NCI-H524 treated with DMSO at 0.1 percent for 48 hours (cell line): ENCODE data around the gene CUEDC1.

Experiments used
- DNase-seq: peaks from one replicate; lab custom pipeline; 2025; lab: John Stamatoyannopoulos, UW

Gene CUEDC1, protein sequence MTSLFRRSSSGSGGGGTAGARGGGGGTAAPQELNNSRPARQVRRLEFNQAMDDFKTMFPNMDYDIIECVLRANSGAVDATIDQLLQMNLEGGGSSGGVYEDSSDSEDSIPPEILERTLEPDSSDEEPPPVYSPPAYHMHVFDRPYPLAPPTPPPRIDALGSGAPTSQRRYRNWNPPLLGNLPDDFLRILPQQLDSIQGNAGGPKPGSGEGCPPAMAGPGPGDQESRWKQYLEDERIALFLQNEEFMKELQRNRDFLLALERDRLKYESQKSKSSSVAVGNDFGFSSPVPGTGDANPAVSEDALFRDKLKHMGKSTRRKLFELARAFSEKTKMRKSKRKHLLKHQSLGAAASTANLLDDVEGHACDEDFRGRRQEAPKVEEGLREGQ

DNA sequence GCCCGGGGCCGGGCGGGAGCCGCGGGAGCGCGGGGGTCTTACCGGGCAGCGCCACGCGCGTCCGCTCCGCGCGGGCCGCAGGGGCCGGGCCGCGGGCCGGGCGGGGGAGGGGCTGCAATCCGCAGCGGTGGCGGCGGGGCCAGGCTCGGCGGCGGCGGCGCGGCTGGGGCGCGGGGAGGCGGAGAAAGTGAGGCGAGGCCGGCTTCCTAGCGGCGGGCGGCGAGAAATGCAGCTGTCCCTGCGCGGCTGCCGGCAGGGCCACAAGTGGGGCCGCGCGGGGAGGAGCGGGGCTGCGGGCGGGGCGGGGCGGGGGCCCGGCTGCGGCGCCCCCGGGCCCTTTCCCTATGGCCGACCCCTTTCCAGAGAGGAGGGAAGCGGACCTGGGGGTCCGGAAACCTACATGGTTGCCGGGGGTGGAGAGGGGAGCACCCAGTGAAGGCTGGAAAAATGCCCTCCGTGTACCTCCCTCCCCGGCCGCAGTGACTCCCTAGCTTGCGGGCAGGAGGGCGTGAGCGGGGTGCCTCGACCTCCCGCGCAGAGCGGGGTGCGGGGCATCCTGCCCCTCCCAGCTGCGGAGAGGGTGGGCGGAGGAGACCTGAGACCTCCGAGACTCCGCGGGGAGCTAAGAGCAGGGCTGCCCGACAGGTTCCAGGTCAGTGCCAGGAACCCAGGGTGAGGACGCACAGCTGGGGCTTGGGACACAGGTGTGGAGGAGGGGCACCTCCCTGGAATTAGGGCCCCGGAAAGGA, at the start of gene CUEDC1:
TSS of gene CUEDC1 (minus strand) at position 230 of the 749 bp plus-strand sequence. CDS start 69,848 bp downstream, outside the sequence.
- DNase-seq, result no peak

DNA sequence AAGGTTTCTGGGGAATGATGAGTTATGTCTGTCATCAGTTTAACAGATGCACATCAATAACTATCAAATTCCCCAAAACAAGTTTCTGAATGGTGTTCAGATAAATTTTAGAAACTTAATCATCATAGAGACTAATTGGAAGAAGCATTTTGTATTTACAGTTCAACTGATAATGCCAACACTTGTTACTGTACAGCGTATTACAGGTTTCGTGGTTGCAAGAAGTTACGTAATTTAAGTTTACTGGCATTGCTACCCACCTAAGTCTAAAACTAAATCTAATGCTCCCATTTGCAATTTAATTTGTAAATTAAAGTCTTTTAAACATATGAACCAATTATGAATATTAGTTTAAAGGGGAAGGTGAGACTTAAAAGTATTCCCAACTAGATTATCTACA, 48.8 kb upstream of the CUEDC1 start:
- no peak for DNase-seq

DNA sequence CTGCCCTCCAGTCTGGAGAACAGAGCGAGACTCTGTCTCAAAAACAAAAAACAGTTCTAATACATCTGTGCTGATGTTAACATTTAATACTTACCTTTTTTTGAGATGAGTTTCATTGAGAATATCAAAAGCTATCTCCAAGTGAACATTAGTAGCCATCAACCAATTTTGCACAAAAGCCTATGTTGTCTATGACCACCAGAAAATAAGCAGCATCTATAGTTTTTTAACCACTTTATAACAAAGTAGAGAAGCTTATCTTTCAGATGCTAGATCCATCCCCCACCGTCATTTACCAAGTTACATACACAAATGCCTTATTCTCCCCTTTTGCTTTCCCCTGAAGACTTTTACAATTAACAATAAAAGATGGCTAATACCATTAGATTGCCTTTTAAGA, 47.8 kb upstream of the CUEDC1 start:
- no peak for DNase-seq

DNA sequence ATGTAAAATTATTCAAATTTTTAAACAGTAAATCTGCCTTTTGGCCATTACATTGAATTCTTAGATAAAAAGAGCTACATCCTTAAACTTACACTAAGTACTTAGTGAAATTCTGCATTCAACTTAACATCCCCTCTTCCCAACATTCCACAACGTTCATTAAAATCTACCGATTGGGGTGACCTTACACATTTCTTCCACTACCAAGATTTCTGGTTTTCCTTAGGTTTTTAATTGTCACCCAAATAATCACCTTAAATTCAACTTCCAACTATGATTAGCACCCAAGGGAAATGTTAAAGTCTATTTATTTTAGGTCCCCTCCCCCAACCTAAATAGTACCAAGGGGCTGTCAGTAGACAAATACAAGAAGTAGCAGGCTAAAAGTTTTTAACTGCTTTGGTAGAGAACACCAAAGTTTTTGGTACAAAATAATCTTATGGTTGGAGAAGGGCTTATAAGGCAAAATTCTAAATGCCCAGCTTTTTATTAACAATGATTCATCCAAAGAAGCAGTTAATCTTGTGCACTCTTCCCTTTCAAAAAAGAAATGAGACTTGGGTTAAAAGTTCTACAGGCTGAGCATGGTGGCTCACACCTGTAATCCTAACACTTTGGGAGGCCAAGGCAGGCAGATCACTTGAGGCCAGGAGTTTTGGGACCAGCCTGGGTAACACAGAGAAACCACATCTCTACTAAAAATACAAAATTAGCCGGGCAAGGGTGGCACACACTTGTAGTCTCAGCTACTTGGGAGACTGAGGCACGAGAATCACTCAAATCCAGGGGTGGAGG, 47.1 kb upstream of the CUEDC1 start:
- DNase-seq, result no peak

GRCh38 chr17:58001461-58002124, 46.4 kb upstream of the CUEDC1 start:
- DNase-seq, result no peak

DNA sequence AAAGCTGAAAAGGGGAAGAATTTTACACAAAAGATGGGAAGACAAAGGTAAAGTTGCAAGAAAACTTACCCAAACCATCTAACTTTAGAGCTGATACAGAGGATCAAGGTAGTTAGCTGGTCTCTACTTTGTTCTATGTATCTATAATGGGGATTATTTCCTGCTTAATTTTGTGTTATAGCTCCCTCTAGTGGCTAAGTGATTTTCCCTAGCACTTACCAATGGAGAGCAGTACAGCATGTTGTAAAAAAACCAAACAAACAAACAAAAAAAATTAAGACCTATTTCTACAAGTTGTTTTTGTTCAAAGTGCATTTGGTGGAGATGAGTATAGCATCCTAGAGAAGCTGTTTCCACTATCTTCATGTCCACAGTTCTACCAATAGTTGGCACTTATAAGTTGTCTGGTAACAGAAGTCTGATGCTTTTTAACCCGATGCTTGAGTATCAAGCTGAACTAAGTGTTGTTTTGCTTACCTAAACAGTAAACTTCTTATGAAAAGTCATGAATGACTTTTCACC, 44.3 kb upstream of the CUEDC1 start:
- no peak for DNase-seq

DNA sequence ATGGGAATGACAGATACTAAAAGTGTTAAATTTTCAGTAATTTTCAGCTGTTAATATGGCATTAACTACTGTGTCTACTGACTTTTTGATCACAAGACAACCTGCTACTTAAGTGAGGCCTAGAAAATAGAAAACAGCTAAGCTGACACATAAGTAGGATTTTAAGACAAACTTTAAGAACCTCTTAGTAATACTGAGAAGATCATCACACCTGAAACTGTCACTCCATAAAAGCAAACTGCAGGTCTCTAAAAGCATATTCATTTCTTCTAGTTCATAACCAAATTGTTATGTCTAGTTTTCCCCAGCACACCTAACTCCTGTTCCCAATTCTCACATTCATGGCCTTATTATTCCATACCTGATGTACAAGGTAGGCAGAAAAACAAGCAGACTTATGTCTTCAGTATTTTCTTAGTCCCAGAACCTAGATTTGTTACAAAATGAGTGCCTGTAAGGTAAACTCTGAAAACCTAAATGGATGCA, 43.8 kb upstream of the CUEDC1 start:
- no peak for DNase-seq

DNA sequence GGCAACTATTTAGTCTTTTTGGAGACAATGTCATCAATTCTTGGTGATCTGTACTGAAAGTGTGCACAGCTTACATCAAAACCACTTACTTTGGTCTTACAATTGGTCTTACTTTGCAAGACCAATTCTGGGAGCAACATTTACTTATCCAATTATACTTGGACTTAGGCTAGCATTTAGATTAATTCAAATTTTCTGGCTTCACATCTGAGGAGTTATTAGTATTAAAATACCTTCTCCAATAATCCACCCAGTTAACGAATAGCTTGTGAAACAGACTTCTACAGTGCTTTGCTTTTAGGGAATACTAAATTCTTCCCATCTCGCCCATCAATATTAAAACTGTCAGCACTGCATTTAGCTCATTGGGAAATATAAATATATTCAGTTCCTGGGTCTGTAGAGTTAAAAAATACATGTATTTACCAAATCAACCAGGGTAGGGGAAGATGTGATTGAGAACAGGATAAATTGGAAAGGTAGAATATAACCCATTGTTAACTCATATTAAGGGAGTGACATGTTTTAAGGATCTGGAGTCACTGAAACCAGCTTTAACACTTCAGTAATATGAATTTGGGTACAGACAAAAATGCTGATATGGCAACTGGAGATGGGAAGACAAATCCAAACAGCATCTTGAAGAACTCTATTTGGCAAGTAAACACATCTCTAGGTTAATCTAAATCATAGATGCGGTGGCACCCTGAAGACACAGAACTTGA, 42.0 kb upstream of the CUEDC1 start:
- DNase-seq, result no peak

- peak; percentile 60 for DNase-seq
These were observed 40.1 kb upstream of the CUEDC1 start for GRCh38 chr17:57995076-57995956.

GRCh38 chr17:57994436-57994835, 39.2 kb upstream of the CUEDC1 start:
- DNase-seq, result no peak

GRCh38 chr17:57993471-57994365, 38.5 kb upstream of the CUEDC1 start:
- peak; percentile 98 for DNase-seq

GRCh38 chr17:57991537-57991936, 36.3 kb upstream of the CUEDC1 start:
- DNase-seq, result no peak

- DNase-seq, result no peak
These were observed 34.8 kb upstream of the CUEDC1 start for GRCh38 chr17:57990037-57990436.

DNA sequence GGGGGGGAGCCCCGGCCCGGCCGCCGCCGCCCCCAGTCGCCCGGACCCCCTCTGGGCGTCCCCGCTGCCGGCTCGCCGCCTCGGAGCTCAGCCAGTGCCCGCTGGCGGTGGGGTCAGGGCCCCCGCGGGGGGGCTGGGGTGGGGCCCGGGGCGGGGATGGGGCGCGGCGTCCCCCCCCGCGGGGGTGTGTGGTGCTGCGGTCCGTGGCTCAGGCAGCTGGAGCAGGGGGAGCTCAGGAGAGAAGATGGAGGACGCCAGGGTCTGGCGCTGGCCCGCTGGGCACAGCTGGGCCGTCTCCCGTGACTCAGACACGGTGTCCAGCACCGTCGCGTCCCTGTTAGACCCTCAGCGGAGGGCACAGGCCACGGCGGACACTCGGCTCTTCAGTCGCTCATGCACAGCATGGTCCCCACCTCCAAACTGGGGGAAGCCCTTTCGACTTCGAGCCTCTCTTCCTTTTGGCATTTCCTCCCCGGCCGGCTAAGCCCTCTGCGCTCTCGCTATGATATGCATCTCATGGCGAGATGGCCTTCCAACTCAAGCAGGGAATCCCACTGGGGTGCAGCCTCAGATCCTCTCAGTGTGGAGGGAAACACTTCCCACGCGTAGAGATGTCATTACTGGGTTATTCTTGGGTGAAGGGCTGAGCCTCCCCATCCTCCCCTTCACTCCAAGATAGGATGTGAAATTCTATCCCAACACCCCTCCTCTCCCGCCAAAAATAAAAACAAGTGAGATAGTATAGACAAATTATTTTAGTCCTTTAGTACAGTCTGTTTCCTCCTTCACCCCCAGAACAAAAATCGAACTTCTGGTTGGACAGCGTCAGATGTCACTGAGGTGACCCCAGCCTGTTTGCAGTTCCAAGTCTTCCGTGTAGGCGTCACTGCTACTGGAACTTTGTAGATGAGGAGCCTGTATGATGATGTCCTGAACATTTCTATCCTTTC, 33.4 kb upstream of the CUEDC1 start:
- peak; percentile 33 for DNase-seq

- no peak for DNase-seq
These were observed 32.5 kb upstream of the CUEDC1 start, which contains the start of gene VEZF1 for GRCh38 chr17:57987581-57988300. TSS of gene VEZF1 (minus strand) at chr17:57988254. CDS start at chr17:57988111, 143 bp downstream.

- no peak for DNase-seq
These were observed 31.8 kb upstream of the CUEDC1 start for GRCh38 chr17:57986841-57987580.
